ENCODE results near the gene TTC7B. TPM values are rescaled to one million over a fixed set of nuclear protein-coding genes. Genes with fewer than 3 reads are reported as not detected.

TTC7B gene
- total and polyA plus RNA-seq, 2 donors (not counting 1 experiment from before 2014, with no cell fraction given) = 18.8 to 37.5 TPM

GRCh38 chr14:90566481-90566880 lies 249.7 kb downstream of the TTC7B start:
- no peak for DNase-seq (ENCODE audit: low read depth in 2 of 2)
- H3K4me2 ChIP-seq (ENCODE audit: extremely low read depth, insufficient read depth, low read length) = no peak overlapping the region
- H2AFZ ChIP-seq (ENCODE audit: low read length) = no peak overlapping the region
- H3K4me3 ChIP-seq (replicated peaks in 1 of 4; ENCODE audit: control extremely low read depth in 1 of 4, insufficient read depth in 1 of 4, low read depth in 3 of 4, low read length in 4 of 4) = no peak overlapping the region
- no peaks in the 10 kb centered on the region for H3K36me3 ChIP-seq (ENCODE audit: control insufficient read depth, insufficient read depth, low read length)
- no peak overlapping the region for H3K9ac ChIP-seq (ENCODE audit: insufficient read depth, low read length)
- no peak for TF ChIP-seq CTCF (conservative IDR thresholded peaks at IDR 0.05 in 1 of 2, IDR thresholded peaks at IDR 0.05 in 1 of 2; ENCODE audit: low read depth in 1 of 2, low read length in 2 of 2)
- H3K79me2 ChIP-seq (ENCODE audit: control insufficient read depth, insufficient read depth, low read length) = no peaks in the 10 kb centered on the region
- no peaks in the 10 kb centered on the region for H3K27me3 ChIP-seq (ENCODE audit: control insufficient read depth, insufficient read depth, low read length)
- H3K27ac ChIP-seq (ENCODE audit: insufficient read depth, low read length) = no peak overlapping the region
- no peaks in the 10 kb centered on the region for H3K9me3 ChIP-seq (ENCODE audit: control insufficient read depth, insufficient read depth, low read depth, low read length)
- no peaks in the 10 kb centered on the region for H4K20me1 ChIP-seq (ENCODE audit: control insufficient read depth, extremely low read depth, insufficient read depth, low read length)
- H3K4me1 ChIP-seq (ENCODE audit: control insufficient read depth, extremely low read depth, insufficient read depth, low read length) = no peaks in the 10 kb centered on the region

- Histone ChIP-seq H3K4me2 (ENCODE audit: extremely low read depth, insufficient read depth, low read length) (no peak overlapping the region), H3K27me3 (ENCODE audit: control insufficient read depth, insufficient read depth, low read length) (no peaks in the 10 kb centered on the region), H3K9me3 (ENCODE audit: control insufficient read depth, insufficient read depth, low read depth, low read length) (no peaks in the 10 kb centered on the region), H3K4me3 (replicated peaks in 1 of 4; ENCODE audit: control extremely low read depth in 1 of 4, insufficient read depth in 1 of 4, low read depth in 3 of 4, low read length in 4 of 4) (no peak overlapping the region), H2AFZ (ENCODE audit: low read length) (no peak overlapping the region), H4K20me1 (ENCODE audit: control insufficient read depth, extremely low read depth, insufficient read depth, low read length) (no peaks in the 10 kb centered on the region), H3K27ac (ENCODE audit: insufficient read depth, low read length) (no peak overlapping the region), H3K9ac (ENCODE audit: insufficient read depth, low read length) (no peak overlapping the region), H3K79me2 (ENCODE audit: control insufficient read depth, insufficient read depth, low read length) (no peaks in the 10 kb centered on the region), H3K4me1 (ENCODE audit: control insufficient read depth, extremely low read depth, insufficient read depth, low read length) (no peaks in the 10 kb centered on the region), H3K36me3 (ENCODE audit: control insufficient read depth, insufficient read depth, low read length) (no peaks in the 10 kb centered on the region)
- TF ChIP-seq CTCF (conservative IDR thresholded peaks at IDR 0.05 in 1 of 2, IDR thresholded peaks at IDR 0.05 in 1 of 2; ENCODE audit: low read depth in 1 of 2, low read length in 2 of 2) (no peak), EZH2 (IDR thresholded peaks at IDR 0.05; ENCODE audit: low read length, missing control alignments) (no peak)
- no peak for DNase-seq (ENCODE audit: low read depth in 2 of 2)
Observed at GRCh38 chr14:90564496-90564895, 251.7 kb downstream of the TTC7B start.

GRCh38 chr14:90562652-90563051 lies 253.6 kb downstream of the TTC7B start:
- no peak for DNase-seq (ENCODE audit: low read depth in 2 of 2)
- Histone ChIP-seq H3K27ac (ENCODE audit: insufficient read depth, low read length) (no peak overlapping the region), H3K4me1 (ENCODE audit: control insufficient read depth, extremely low read depth, insufficient read depth, low read length) (no peaks in the 10 kb centered on the region), H3K4me3 (replicated peaks in 1 of 4; ENCODE audit: control extremely low read depth in 1 of 4, insufficient read depth in 1 of 4, low read depth in 3 of 4, low read length in 4 of 4) (no peak overlapping the region), H3K4me2 (ENCODE audit: extremely low read depth, insufficient read depth, low read length) (no peak overlapping the region), H2AFZ (ENCODE audit: low read length) (no peak overlapping the region), H3K27me3 (ENCODE audit: control insufficient read depth, insufficient read depth, low read length) (no peaks in the 10 kb centered on the region), H3K9ac (ENCODE audit: insufficient read depth, low read length) (no peak overlapping the region), H4K20me1 (ENCODE audit: control insufficient read depth, extremely low read depth, insufficient read depth, low read length) (no peaks in the 10 kb centered on the region), H3K79me2 (ENCODE audit: control insufficient read depth, insufficient read depth, low read length) (no peaks in the 10 kb centered on the region), H3K36me3 (ENCODE audit: control insufficient read depth, insufficient read depth, low read length) (no peaks in the 10 kb centered on the region), H3K9me3 (ENCODE audit: control insufficient read depth, insufficient read depth, low read depth, low read length) (no peaks in the 10 kb centered on the region)
- no peak for TF ChIP-seq CTCF (conservative IDR thresholded peaks at IDR 0.05 in 1 of 2, IDR thresholded peaks at IDR 0.05 in 1 of 2; ENCODE audit: low read depth in 1 of 2, low read length in 2 of 2)
- TF ChIP-seq EZH2 (IDR thresholded peaks at IDR 0.05; ENCODE audit: low read length, missing control alignments) = no peak

Measured in fibroblast of lung (primary cell).